ENCODE data around the gene NEU1.
A peak's percentile ranks its signal among the peaks of the same experiment; 100 is the strongest.
"Not testable (repeated sequence)": the region's sequence is repeated elsewhere in the genome, so short reads cannot be mapped to it uniquely, and the experiment has no call there.

The NEU1 gene

DNA sequence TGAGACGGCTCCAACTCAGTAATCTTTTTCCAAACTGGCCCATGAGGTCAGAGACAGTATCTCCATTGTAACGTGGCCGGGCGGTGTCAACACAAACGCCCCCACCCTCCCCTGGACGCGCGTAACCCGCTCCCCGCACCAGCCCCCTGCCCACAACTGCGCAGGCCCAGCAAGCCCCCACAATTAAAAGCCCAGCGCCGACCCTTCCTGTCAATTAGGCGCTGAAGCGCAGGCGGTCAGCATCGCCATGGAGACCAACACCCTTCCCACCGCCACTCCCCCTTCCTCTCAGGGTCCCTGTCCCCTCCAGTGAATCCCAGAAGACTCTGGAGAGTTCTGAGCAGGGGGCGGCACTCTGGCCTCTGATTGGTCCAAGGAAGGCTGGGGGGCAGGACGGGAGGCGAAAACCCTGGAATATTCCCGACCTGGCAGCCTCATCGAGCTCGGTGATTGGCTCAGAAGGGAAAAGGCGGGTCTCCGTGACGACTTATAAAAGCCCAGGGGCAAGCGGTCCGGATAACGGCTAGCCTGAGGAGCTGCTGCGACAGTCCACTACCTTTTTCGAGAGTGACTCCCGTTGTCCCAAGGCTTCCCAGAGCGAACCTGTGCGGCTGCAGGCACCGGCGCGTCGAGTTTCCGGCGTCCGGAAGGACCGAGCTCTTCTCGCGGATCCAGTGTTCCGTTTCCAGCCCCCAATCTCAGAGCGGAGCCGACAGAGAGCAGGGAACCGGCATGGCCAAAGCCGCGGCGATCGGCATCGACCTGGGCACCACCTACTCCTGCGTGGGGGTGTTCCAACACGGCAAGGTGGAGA lies 47.4 kb downstream of the NEU1 start, which contains the start of the genes HSPA1A and HSPA1L:
TSS of gene HSPA1A (plus strand) at position 519 of the 814 bp plus-strand sequence. CDS start at position 733, 214 bp downstream.
TSS of gene HSPA1L (minus strand) at position 259 of the 814 bp plus-strand sequence. CDS start 3,311 bp downstream, outside the sequence.
- peak; percentile 70 for DNase-seq

DNA sequence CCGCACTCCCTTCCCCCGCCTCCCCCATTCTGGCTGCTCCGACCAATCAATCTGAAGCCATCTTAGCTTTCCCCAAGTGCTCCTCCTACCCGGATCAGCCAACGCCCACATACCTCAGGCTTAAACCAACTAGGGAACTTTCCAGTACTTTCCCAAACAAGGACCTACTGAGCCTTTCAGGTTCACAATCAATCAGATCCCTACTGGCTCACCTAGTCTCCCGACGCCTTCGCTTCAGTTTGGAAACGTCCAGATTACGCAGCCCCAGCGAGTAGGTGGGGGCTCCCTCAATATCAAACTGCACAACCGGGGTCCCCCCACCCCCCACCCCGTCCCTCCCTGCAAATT lies 48.0 kb downstream of the NEU1 start:
- DNase-seq = peak; percentile 57

DNA sequence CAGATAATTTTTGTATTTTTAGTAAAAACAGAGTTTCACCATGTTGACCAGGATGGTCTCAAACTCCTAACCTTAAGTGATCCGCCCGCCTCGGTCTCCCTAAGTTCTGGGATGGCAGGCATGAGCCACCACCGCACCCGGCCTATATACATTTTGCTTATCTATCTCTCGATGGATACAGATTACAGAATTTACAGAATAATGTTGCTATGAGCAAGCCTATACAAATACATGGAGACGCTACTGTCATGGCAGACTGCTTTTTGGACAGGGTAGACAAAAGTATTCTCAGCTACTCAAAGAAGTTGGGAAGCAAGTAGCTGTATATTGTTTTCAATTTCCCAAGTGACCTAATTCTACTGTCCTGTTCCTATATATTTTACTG lies 49.2 kb downstream of the NEU1 start:
- no peak for DNase-seq

DNA sequence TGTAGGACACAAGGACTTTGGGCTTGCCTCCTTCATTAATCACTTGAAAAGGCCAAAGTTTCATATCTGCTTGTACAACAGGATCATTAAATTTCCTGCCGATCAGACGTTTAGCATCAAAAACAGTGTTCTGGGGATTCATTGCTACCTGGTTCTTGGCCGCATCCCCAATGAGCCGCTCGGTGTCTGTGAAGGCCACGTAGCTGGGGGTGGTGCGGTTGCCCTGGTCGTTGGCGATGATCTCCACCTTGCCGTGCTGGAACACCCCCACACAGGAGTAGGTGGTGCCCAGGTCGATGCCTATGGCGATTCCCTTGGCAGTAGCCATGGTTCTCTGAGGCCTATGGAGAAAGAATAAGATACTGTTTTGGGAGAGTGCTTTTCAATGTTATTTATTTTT lies 51.0 kb downstream of the NEU1 start:
- DNase-seq = no peak

DNA sequence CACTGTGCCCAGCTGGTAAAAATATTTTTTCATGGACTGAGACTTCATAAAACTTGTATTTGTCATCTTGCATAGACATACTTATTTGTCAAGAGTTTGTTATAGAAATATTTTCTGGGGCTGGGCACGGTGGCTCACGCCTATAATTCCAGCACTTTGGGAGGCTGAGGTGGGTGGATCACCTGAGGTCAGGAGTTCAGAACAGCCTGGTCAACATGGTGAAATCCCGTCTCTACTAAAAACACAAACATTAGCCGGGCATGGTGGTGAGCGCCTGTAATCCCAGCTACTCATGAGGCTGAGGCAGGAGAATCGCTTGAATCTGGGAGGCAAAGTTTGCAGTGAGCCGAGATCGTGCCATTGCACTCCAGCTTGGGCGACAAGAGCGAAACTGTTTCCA lies 54.0 kb downstream of the NEU1 start:
- not testable (repeated sequence) for DNase-seq

All from activated CD4-positive, CD25-positive, alpha-beta regulatory T cell treated with anti-CD3 and anti-CD28 coated beads, Interleukin-2, amount 50 U/mL, for 72 hours (primary cell).